GM23248 (cell line): Measurements from ENCODE around the gene TBC1D10A. TPM values are rescaled to one million over a fixed set of nuclear protein-coding genes. Genes with fewer than 3 reads are reported as not detected.

Source experiments
- DNase-seq: peaks from one replicate; pipeline ENCODE4 v3.0.0-alpha.2; 2015
- H2AFZ ChIP-seq: fragments of 200-600 bp; sonication (generic); 2 replicates; pipeline ENCODE4 v1.6.1; 2016; ENCODE audit warnings: antibody characterized with exemption
- H3F3A ChIP-seq: fragments of 200-600 bp; sonication (generic); 2 replicates; pipeline ENCODE4 v1.6.1; 2016; ENCODE audit warnings: mild to moderate bottlenecking, antibody characterized with exemption, mixed run types; ENCODE audit not compliant: insufficient read depth
- H3K27ac ChIP-seq: fragments of 200-600 bp; sonication (generic); 2 replicates; pipeline ENCODE4 v1.5.1; 2016; ENCODE audit warnings: mild to moderate bottlenecking
- H3K27me3 ChIP-seq: fragments of 200-600 bp; sonication (generic); replicated peaks from 2 replicates; pipeline ENCODE4 v1.6.1; 2016; ENCODE audit warnings: mild to moderate bottlenecking; ENCODE audit not compliant: insufficient read depth
- H3K36me3 ChIP-seq: fragments of 200-600 bp; sonication (generic); 2 replicates; pipeline ENCODE4 v1.6.1; 2016; ENCODE audit warnings: low read depth, mild to moderate bottlenecking
- H3K4me1 ChIP-seq: fragments of 200-600 bp; sonication (generic); 2 replicates; pipeline ENCODE4 v1.6.1; 2016; ENCODE audit warnings: mild to moderate bottlenecking; ENCODE audit not compliant: insufficient read depth
- H3K4me2 ChIP-seq: fragments of 200-600 bp; sonication (generic); one replicate; pipeline ENCODE4 v1.6.1; 2016; ENCODE audit warnings: mild to moderate bottlenecking; ENCODE audit not compliant: unreplicated experiment
- H3K4me3 ChIP-seq: fragments of 200-600 bp; sonication (generic); 2 replicates; pipeline ENCODE4 v1.5.1; 2016; ENCODE audit warnings: mild to moderate bottlenecking
- H3K79me2 ChIP-seq: fragments of 200-600 bp; sonication (generic); 2 replicates; pipeline ENCODE4 v1.6.1; 2016; ENCODE audit warnings: mild to moderate bottlenecking; ENCODE audit not compliant: insufficient read depth
- H3K9ac ChIP-seq: fragments of 200-600 bp; sonication (generic); 2 replicates; pipeline ENCODE4 v1.6.1; 2016; ENCODE audit warnings: mild to moderate bottlenecking
- H3K9me2 ChIP-seq: fragments of 200-600 bp; sonication (generic); 2 replicates; pipeline ENCODE4 v1.6.1; 2016; ENCODE audit warnings: mixed run types, mild to moderate bottlenecking, moderate library complexity; ENCODE audit not compliant: insufficient read depth
- H3K9me3 ChIP-seq: fragments of 200-600 bp; sonication (generic); one replicate; pipeline ENCODE4 v1.6.1; 2017; ENCODE audit warnings: low read depth
- H4K20me1 ChIP-seq: fragments of 200-600 bp; sonication (generic); 2 replicates; pipeline ENCODE4 v1.6.0; 2016; ENCODE audit not compliant: insufficient read depth
- EZH2 ChIP-seq: fragments of 200-600 bp; sonication (generic); IDR thresholded peaks from 2 replicates; pipeline ENCODE4 v1.6.1; 2018; ENCODE audit warnings: antibody characterized with exemption, mild to moderate bottlenecking; ENCODE audit not compliant: insufficient read depth, poor library complexity, severe bottlenecking
- EZH2phosphoT487 ChIP-seq: fragments of 200-600 bp; sonication (generic); IDR thresholded peaks from 2 replicates; pipeline ENCODE4 v1.6.1; 2018; ENCODE audit warnings: antibody characterized with exemption, moderate library complexity, mild to moderate bottlenecking, low read depth; ENCODE audit not compliant: insufficient read depth
- WGBS, 2 experiments: methylation state at CpG; one replicate each; pipeline ENCODE4 v1.1.6; 2015 to 2017; ENCODE audit warnings: low lambda C conversion rate in 2 of 2, low coverage in 1 of 2; ENCODE audit errors: missing lambda C conversion rate in 2 of 2; 5-methylcytosine and 5-hydroxymethylcytosine counted together
- in situ Hi-C: fragments of 300-500 bp; cut with MboI; formaldehyde crosslinking; loops from 2 replicates; pipeline ENCODE4 v1.15.0; 2020
- polyA plus RNA-seq: library from polyadenylated mRNA; unstranded; fragments of >200 nt; fragmentation: Nextera tagmentation; extraction: Ambion mirVana; gene quantifications from 2 replicates; pipeline ENCODE4 v1.2.1, GENCODE V29; 2016
- total RNA-seq: library from RNA; depleted of rRNA; stranded (reverse); fragments of >200 nt; shearing (Covaris generic); gene quantifications from 2 replicates; pipeline ENCODE4 v1.2.3, GENCODE V29; 2014

TBC1D10A gene
- total and polyA plus RNA-seq, 2 experiments from 2014 or later, result 16.9 to 21.9 TPM

- H3K4me1 ChIP-seq, result peaks cover 17% of the 10 kb centered on the region; the same call in 1 of the 2 replicates
- TF ChIP-seq EZH2 (no peak), EZH2phosphoT487 (no peak)
- H4K20me1 ChIP-seq, result no peaks in the 10 kb centered on the region
- H3K9ac ChIP-seq, result peak overlapping the region; percentile 90
- H3K9me2 ChIP-seq, result no peaks in the 10 kb centered on the region
- peak overlapping the region; percentile 96 for H2AFZ ChIP-seq
- WGBS, 2 experiments, result 2 to 7% methylated on average over 9 of the region's 9 CpGs
- peak overlapping the region; percentile 82 for H3K27ac ChIP-seq
- no peaks in the 10 kb centered on the region for H3K9me3 ChIP-seq
- peaks cover 6% of the 10 kb centered on the region for H3K36me3 ChIP-seq
- H3K79me2 ChIP-seq, result peaks cover 43% of the 10 kb centered on the region
- in situ Hi-C loops, result no loop called here
- no peaks in the 10 kb centered on the region for H3K27me3 ChIP-seq
- no peak for DNase-seq
- H3F3A ChIP-seq, result no peaks in the 10 kb centered on the region
- peak overlapping the region; percentile 85 for H3K4me3 ChIP-seq
- peak overlapping the region; percentile 99 for H3K4me2 ChIP-seq
Observed at GRCh38 chr22:30357236-30357570, 30.5 kb upstream of the TBC1D10A start.

GRCh38 chr22:30356449-30357235, 29.9 kb upstream of the TBC1D10A start, which contains the start of the genes CCDC157 and SF3A1:
CCDC157 (plus strand) TSS chr22:30357007; CDS start chr22:30366001, 8,994 bp downstream.
SF3A1 (minus strand) TSS chr22:30356894; CDS start chr22:30356792, 102 bp downstream.
- Histone ChIP-seq H3K4me2 (peak within 1 kb of the TSS; percentile 99), H3K27me3 (no peaks in the 10 kb centered on the region), H3K36me3 (peaks cover 11% of the 10 kb centered on the region), H3K9me2 (no peaks in the 10 kb centered on the region), H3F3A (no peaks in the 10 kb centered on the region), H3K9ac (peak within 1 kb of the TSS; percentile 90), H3K4me1 (peaks cover 17% of the 10 kb centered on the region; the same call in 1 of the 2 replicates), H3K4me3 (peak within 1 kb of the TSS; percentile 85), H3K9me3 (no peaks in the 10 kb centered on the region), H3K27ac (peak within 1 kb of the TSS; percentile 82), H4K20me1 (no peaks in the 10 kb centered on the region), H2AFZ (peak within 1 kb of the TSS; percentile 96), H3K79me2 (peaks cover 49% of the 10 kb centered on the region)
- TF ChIP-seq EZH2 (no peak), EZH2phosphoT487 (no peak)
- in situ Hi-C loops, result no loop called here
- 1% methylated on average over 46 to 59 of the region's 91 CpGs for WGBS, 2 experiments
- DNase-seq, result peak; percentile 98

- TF ChIP-seq EZH2 (no peak), EZH2phosphoT487 (no peak)
- Histone ChIP-seq H3K9me2 (no peaks in the 10 kb centered on the region), H2AFZ (no peak overlapping the region), H3K9ac (no peak overlapping the region; the same call in 1 of the 2 replicates), H3K27ac (no peak overlapping the region), H3K36me3 (peaks cover 28% of the 10 kb centered on the region), H3K27me3 (no peaks in the 10 kb centered on the region), H3K4me1 (peaks cover 17% of the 10 kb centered on the region; the same call in 1 of the 2 replicates), H3F3A (no peaks in the 10 kb centered on the region), H4K20me1 (no peaks in the 10 kb centered on the region), H3K9me3 (no peaks in the 10 kb centered on the region), H3K4me2 (peak overlapping the region; percentile 96), H3K79me2 (peaks cover 69% of the 10 kb centered on the region), H3K4me3 (peak overlapping the region; percentile 85)
- DNase-seq, result peak; percentile 20
- in situ Hi-C loops, result no loop called here
- 72 to 77% methylated on average over 5 of the region's 5 CpGs for WGBS, 2 experiments
Observed at GRCh38 chr22:30354644-30355043, 27.9 kb upstream of the TBC1D10A start.

DNA sequence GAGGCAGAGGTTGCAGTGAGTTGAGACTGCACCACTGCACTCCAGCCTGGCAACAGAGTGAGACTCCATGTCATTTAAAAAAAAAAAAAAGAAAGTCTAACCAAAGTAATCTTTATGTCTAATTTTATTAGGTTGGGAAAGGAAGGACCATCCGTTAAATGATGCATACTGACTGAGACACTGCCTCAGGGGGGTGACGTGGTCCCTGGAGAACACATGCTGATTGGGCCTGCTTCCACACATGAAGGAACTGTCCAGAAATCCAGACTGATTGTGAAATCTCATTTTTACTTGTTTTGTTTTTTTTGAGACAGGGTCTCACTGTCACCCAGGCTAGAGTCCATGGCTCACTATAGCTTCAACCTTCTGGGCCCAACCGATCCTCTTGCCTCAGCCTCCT, 24.5 kb upstream of the TBC1D10A start:
- peaks cover 99% of the 10 kb centered on the region for H3K79me2 ChIP-seq
- 85 to 89% methylated on average over 3 of the region's 3 CpGs for WGBS, 2 experiments
- no peaks in the 10 kb centered on the region for H3K27me3 ChIP-seq
- in situ Hi-C loops, result no loop called here
- H3F3A ChIP-seq, result no peaks in the 10 kb centered on the region
- no peak overlapping the region for H3K4me3 ChIP-seq
- H3K27ac ChIP-seq, result no peak overlapping the region
- no peak for TF ChIP-seq EZH2
- TF ChIP-seq EZH2phosphoT487, result no peak
- no peak overlapping the region for H3K9ac ChIP-seq
- H3K4me1 ChIP-seq, result peaks cover 17% of the 10 kb centered on the region; the same call in 1 of the 2 replicates
- no peak overlapping the region for H3K4me2 ChIP-seq
- no peak overlapping the region for H2AFZ ChIP-seq
- DNase-seq, result no peak
- no peaks in the 10 kb centered on the region for H4K20me1 ChIP-seq
- no peaks in the 10 kb centered on the region for H3K9me3 ChIP-seq
- H3K9me2 ChIP-seq, result no peaks in the 10 kb centered on the region
- H3K36me3 ChIP-seq, result peaks cover 43% of the 10 kb centered on the region
